DMS79 (cell line): ENCODE data around the gene PLA2G7.
A peak's percentile ranks its signal among the peaks of the same experiment; 100 is the strongest.
"Not testable (repeated sequence)": the region's sequence is repeated elsewhere in the genome, so short reads cannot be mapped to it uniquely, and the experiment has no call there.

ENCODE experiments used
- DNase-seq: peaks from one replicate; lab custom pipeline; 2025; lab: John Stamatoyannopoulos, UW

Gene PLA2G7

DNA sequence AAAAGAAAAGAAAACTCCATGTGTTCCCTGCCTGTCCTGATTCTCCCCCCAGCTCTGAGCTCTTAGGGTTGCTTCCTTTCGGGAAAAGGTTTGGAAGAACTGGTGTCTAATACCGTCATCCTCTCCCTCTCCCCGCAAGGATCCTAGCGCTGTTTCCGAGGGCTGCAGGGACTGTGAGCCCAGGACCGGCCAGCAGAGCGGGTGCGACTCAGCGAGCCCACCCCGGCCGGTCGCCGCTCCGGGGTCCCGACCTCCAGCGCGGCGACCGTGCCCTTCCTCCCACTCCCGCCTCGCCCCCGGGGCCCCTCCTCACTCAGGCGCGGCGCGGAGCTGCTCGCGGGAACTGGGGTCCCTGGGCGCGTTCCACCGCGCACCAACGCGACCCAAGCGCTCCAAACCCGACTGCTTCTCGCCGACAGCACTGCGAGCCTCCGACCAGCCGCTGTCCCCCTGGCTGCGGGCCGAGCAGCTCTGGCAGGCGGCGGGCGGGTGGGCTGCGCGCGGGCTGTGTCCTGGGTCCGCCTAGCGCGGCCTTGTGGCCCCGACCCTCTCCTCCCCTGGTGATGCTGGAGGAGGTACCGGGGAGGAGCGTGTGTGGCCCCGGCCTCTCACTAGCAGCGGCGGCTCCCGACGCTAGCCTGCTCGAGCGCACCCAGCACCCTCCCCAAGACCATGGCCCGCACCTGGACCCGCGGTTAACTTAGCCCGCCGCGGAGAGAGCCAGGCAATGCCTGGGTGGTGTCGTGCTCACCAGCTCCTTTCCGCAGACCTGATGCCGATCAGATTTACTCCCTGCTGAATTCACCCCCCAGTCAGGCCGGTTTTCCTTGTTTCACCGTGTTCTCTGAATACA lies at the start of gene PLA2G7:
TSS of gene PLA2G7 (minus strand) at position 509 of the 853 bp plus-strand sequence. CDS start 12,484 bp downstream, outside the sequence.
- DNase-seq: no peak

DNA sequence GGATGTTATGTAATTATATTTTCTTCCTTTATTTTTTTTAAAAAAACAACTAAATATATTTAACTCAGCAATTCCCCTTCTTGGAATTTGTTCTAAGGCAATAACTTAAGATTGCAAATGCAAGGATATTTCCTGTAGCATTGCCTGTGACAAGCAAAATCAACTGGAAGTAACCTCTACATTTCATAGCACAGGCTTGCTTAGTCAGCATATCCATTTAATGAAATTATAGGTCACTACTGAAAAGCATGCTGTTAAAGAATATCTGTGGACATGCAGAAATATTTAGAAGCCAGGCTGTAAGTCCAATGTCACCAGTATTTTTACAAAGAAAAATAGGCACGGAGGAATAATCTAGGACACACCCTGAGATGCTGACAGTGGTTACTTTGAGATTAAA lies 49.4 kb upstream of the PLA2G7 start:
- DNase-seq: no peak

DNA sequence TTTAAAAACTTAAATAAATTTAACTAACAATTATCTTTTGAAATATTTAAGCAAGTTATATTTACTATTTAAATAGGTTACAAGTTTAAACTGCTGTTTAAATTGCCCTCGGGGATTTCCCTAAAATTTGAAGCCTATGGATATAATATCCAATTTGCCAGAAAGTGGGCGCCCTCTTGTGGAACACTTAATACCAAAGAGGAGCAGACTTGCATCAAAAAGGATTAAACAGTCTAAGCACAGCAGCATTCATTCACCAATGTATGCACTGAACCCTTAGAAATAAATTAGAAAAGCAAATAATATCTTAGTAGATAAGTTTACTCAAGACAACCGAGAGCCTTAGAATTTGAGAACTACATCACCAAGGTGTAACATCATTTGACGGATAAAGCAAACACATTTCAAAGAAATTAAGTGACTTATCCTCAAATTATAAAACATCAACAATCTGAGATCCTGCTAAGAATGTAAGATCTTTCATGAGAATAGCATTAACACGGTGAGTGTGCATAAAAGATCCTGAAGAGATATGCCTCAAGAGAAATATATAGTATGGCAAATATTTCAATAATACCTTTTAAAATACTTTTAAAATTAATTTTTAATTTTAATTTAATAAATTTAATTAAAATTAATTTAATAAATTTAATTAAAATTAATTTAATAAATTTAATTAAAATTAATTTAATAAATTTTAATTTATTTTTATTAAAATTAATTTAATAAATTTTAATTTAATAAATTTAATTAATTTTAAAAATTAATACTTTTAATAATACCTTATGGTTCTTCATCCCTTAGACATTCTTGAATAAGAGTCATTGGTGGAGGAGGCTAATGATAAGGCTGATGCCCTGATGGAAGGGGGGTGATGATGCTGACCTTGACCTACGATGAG lies 46.6 kb upstream of the PLA2G7 start:
- DNase-seq: no peak

DNA sequence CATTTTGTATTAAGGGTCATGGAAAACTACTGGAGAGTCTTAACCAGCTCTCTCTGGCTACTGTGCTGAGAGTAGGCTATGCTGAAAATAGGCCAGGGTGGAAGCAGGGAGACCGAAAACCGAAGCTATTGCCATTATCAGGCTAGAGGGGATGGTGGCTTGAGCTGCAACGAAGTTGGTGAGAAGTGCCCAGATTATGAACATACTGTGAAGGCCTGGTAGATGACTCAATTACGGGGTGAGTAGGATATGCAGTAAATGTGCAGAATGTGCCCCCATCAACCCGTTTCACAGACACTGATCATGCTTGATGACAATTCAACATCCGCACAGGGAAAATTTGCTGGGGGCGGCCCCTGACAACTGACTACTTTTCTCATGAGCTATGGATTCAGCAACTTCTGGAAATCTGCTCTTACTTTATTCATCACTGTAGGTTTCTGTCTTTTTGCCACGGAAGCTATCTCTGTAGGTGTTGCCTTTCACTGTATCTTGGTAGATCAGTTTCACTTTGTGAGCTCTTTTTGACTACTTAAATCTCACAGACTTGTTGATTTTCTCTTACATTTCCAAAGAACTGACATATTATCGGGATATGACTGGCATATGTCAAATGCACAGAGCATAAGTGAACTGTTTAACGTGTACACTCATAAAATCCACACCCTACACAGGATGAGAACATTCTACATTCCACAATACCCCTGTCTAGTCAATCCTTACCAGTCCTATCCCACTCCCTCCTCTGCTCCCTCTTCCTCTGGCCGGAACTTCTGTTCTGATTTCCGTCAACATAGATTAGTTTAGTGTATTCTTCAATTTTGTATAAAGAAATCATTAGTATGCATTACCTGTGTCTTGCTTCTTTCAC lies 42.5 kb upstream of the PLA2G7 start:
- DNase-seq: no peak

DNA sequence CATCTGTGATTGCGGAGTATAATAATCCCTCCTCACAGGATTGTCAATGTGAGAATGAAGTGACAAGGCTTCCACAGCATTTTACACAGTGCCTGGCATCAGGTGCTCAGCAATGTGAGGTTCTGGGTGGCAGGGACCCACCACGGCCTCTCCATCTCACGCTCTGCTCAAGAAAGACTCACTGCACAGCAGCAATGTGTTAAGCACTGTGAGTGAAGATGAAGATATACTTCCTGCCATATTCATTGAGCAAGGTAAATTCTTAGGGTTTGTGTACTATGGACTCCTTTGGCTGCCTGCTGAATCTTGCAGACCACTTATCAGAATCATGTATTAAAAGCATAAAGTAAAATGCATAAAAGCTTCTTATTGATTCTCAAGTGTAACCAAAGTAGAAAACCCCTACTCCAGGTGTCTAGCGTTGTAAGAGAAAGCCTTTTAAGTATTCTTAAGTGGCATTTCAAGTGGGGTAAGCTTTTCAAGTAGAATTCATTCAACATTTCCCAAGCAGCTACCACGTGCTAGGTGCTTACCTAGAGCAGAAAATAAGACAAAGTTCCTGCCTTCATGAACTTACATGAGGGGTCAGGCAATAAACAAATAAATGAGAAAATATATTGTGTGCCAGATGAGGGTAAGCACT lies 41.0 kb upstream of the PLA2G7 start:
- DNase-seq: peak; percentile 97

DNA sequence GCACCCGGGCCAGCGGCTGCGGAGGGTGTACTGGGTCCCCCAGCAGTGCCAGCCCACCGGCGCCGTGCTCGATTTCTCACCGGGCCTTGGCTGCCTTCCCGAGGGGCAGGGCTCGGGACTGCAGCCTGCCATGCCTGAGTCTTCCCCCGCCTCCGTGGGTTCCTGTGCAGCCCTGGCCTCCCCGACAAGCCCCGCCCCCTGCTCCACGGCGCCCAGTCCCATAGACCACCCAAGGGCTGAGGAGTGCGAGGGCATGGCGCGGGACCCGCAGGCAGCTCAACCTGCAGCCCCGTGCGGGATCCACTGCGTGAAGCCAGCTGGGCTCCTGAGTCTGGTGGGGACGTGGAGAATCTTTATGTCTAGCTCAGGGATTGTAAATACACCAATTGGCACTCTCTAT lies 39.6 kb upstream of the PLA2G7 start:
- not testable (repeated sequence) for DNase-seq

DNA sequence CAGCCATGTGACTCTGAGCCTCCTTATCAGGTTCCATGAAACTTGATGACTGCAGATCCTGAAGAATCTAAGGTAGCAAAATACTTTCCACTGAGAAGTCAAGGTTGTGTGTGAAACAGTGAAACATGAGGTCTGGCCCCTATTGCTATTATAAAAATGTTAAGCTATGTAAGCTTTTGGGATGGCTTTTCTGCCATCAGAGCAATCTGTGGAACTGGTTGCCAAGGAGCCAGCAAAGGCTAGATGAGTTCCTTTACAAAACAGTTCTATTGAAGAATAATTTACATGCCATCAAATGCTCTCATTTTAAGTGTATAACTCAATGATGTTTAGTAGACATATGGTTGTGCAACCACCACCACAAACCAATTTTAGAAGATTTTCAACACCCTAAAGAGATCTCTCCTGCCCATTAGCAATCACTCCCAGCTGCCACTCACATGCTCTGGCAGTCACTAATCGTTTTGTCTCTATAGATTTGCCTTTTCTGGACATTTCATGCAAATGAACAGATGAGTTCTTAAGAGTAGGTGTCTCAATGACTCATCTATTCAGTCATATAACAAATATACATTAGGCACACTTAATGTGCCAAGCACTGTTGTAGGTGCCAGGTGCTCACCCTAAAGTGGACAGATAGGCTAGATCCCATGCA lies 38.2 kb upstream of the PLA2G7 start:
- no peak for DNase-seq

DNA sequence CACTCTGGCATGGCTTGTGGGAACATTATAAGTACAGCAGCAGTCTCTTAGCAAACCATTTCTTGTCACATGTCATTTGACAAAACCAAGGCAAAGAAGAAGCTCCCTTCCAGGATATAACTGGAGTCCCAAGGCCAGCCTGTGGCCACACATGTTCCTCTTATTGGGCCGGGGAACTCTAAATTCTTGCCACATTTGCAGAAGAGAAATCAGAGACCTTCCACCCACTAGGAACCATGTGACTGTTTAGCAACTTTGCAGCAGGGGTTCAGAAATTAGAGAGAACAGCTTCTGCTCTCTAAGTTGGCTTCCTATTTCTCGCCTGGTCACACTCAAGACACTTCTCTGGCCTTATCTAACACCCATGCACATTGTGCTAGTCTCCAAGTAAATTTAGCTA lies 37.6 kb upstream of the PLA2G7 start:
- no peak for DNase-seq

DNA sequence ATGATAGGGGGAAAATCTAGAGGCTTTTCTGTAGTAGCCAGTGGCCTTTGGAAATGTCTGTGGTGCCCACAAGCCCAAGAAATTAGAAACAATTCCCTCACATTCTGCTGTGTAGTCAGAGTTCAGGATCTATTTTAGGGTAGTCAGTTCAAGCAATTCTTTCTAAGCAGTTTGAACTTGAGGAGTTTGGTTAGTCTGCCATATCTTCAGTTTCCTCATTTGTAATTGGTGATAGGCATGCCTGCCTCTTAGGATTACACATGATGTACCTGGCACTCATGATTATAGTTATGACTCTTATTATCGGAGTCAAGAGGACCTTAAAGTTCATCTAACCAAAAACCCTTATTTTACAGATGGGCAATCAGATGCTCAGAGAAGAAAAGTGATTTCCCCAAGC lies 36.8 kb upstream of the PLA2G7 start:
- no peak for DNase-seq

DNA sequence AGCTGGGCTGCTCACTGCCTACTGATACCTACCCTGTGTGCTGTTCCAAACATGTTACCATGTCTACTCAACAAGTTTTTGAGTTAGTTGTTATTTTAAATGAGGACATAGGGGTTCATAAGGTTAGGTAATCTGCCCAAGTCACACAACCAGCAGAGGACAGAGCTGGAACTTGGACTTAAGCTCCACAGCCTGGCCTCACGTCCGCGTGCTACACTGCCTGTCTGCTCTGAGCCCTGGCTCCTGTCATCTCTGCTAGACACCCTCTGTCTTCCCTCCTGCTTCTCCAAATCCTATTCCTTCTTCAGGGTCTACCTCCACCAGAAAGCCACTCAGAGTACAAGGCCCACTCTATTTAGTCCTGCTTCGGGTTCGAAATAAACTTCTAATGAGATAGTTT lies 29.8 kb upstream of the PLA2G7 start:
- no peak for DNase-seq

DNA sequence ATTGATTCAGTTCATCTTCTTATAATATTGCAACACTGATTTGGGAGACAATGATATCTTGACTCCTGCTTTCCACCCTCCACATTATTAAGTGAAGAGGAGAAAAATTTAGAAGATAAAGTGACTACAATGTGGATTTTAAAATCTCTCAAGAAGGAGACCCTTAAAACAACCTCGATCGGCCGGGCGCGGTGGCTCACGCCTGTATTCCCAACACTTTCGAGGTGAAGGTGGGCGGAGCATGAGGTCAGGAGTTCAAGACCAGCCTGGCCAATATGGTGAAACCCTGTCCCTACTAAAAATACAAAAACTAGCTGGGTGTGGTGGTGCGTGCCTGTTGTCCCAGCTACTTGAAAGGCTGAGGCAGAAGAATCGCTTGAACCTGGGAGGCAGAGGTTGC lies 29.1 kb upstream of the PLA2G7 start:
- DNase-seq: not testable (repeated sequence)

DNA sequence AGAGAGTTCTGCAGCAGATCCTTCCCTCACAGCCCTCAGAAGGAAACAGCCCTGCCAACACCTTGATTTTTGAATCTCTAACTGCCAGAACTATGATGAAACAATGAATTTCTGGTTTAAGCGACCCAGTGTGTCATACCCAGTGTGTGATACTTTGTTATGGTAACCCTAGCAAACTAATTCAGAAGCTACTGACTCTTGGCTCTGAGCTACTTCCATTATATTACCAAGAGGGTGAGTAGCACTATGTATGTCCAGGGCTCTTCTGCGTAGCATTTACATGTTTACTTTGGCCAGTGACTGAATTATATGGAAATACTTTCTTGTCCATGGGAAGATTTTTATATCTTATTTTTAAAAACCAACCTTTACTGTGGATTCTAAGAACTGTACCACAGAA lies 28.3 kb upstream of the PLA2G7 start:
- DNase-seq: no peak

DNA sequence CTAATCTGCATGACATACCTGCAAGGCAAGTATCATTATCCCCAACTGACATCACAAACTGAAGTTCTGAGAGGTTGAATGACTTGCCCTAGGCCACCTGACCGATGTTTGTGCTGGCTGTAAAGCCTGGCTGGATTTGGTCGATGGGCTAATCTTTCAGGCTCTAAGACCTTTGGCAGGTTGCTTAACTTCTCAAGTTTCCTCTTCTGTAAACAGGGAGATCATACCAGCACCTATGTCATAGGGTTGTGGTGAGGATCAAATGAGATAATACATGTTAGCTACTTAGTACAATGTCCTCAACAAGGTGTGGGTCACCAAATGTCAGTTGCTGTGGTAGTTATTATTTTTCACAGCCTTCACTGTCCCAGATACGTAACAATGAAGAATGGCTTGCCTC lies 25.8 kb upstream of the PLA2G7 start:
- DNase-seq: no peak

DNA sequence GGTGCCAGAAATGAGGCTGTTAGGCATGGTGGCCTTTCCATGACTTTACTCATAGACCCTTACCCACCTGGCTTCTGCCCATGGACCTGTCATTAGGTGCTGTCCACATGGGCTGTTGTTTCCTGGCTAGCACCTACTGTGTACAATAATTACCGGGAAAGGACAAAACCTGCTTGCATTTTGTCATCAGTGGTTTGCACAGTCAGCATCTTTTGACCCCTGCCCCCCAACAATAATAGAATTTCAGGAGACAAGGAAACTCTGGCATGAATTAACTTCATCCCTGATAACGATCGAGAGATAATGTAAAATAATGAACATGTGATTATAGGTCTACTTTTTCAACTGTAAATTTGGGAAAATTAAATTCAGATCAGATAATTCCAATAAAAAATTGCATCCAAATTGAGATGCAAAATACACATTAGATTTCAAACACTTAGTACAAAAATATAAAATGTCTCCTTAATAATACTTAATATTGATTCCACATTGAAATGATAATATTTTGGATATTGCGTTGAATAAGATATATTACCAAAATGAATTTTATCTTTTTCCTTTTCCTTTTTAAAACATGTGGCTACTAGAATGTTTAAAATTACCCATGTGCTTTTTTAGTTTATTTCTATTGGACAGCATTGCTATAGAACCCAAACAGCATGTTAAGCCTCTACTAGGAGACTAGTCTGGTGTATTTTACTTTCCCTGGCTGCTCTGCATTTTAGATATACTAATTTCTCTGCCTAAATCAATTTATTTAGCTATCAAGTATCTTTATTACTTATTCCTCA lies 24.0 kb upstream of the PLA2G7 start:
- DNase-seq: no peak

DNA sequence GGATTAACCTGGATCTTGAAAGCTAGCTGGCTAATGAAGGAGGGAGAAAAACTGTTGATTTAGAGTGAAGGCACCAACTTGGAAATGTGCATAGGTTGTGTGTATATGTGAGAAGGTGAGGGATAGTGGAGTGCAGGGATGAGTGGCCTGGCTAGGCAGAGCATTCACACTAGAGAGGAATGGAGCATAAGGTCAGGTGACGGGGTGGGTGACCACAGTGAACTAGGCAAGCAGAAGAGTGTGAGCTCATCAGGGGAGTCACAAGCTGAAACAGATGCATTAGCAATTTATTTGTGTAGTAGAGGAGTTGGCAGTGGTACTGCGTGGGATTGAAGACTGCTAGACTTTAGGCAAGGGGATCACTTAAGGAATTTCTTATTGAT lies 22.0 kb upstream of the PLA2G7 start:
- DNase-seq: no peak

DNA sequence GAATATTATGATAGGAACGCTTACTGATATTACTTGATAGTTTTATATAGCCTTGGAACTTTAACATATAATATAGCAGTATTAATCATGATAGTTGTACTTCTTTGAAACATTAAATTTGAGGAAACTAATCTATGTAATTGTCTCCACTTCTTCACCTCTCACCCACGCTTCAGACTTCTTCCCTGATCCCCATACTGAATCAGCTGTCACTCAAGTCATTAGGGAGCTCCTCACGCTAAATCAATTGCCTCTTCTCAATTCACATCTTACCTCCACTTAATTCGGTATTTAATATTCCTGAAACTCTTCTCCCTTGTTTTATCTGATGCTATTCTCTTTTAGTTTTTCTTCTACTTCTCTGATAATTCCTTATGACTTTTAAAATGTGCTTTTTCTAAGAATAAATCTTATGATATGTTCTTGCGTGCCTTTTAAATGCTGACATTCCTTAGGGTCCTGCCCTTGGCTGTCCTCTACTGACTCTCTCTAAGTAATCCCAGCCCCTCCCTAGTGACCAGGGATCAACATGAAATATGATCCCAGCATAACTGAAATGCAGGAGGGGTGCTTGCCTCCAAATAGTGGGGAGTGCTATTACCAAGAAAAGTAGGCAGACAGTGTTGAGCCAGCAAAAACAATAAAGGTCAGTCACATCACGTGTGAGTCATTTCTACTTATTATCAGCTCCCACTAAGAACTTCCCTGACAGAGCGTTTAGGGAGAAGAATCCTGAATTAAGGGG lies 21.5 kb upstream of the PLA2G7 start:
- DNase-seq: no peak

DNA sequence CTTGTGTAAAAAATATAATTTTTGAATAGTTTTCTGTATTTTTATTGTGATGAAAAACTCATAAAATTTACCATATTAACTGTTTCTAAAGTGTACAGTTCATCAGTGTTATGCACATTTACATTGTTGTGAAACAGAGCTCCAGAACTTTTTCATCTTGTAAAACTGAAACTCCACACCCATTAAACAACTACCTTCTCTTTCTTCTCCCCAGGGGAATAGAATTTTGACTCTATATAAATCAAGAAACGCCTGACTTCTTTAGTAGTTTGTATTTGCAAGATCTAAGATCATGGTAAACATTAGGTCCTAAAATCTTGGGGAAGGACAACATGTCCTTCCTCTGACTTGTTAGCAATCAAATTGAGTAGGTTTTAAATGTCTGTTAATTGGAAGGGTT lies 20.7 kb upstream of the PLA2G7 start:
- no peak for DNase-seq

DNA sequence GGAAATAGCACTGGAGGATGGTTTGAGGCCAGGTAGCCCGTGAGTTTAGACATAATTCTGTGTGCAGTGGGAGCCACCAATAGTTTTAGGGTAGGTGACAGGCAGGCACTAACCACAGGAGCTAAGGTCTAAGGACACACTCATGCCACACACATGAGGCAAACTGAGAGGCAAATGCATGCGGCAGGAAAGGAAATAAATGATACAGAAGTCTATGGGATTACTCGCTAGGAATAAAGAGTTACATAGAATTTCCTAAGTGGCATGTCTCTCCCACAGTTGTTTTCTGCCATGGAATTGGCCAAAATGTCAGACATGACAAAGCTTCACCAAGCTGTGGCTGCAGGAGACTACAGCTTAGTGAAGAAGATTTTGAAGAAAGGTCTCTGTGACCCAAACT lies 16.5 kb upstream of the PLA2G7 start:
- no peak for DNase-seq

DNA sequence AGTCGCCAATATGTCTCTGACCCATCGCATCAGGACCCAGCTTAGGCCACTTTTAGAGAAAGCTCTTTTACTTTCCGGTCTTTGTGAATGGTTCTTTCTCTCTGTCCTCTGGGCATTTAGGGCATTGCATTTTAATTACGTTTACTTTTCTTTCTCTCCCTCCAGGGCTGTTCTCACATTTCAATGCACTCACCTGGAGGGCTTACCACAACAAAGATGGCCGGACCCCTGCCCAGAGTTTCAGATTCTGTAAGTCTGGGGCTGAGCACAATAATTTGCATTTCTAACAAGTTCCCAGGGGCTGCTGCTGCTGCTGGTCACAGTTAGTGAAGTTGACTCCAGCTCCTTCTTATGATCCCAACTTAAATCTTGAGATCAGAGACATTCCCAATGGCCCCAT lies 14.6 kb upstream of the PLA2G7 start:
- no peak for DNase-seq
